ENCODE data around the gene KDM5C.

KDM5C gene

GRCh38 chrX:53249408-53250042, 24.5 kb upstream of the KDM5C start:
- no peak for DNase-seq

- no peak for DNase-seq
Measured at GRCh38 chrX:53247928-53248327, 22.9 kb upstream of the KDM5C start.

GRCh38 chrX:53246231-53246630, 21.2 kb upstream of the KDM5C start:
- DNase-seq: no peak

- DNase-seq: no peak
Measured at GRCh38 chrX:53244610-53245009, 19.6 kb upstream of the KDM5C start.

GRCh38 chrX:53242310-53242709, 17.3 kb upstream of the KDM5C start:
- no peak for DNase-seq

- DNase-seq: no peak
Measured at GRCh38 chrX:53241558-53241957, 16.6 kb upstream of the KDM5C start.

GRCh38 chrX:53239474-53239873, 14.5 kb upstream of the KDM5C start:
- no peak for DNase-seq

GRCh38 chrX:53237056-53237455, 12.0 kb upstream of the KDM5C start:
- no peak for DNase-seq

GRCh38 chrX:53236025-53236679, 11.1 kb upstream of the KDM5C start:
- DNase-seq: no peak

- DNase-seq: peak; percentile 1
Measured at GRCh38 chrX:53235566-53235965, 10.6 kb upstream of the KDM5C start.

- no peak for DNase-seq
Measured at GRCh38 chrX:53234484-53234883, 9.5 kb upstream of the KDM5C start.

- no peak for DNase-seq
Measured at GRCh38 chrX:53233536-53233935, 8.5 kb upstream of the KDM5C start.

GRCh38 chrX:53230116-53230515, 5.1 kb upstream of the KDM5C start:
- DNase-seq: no peak

- DNase-seq: no peak
Measured at GRCh38 chrX:53227224-53227765, 2.3 kb upstream of the KDM5C start.

- DNase-seq: no peak
Measured at GRCh38 chrX:53223955-53224859, 800 bp downstream of the KDM5C start.

GRCh38 chrX:53223068-53223693, 1.8 kb downstream of the KDM5C start:
- no peak for DNase-seq

- no peak for DNase-seq
Measured at GRCh38 chrX:53211391-53211978, 13.5 kb downstream of the KDM5C start.

GRCh38 chrX:53196678-53197077, 28.3 kb downstream of the KDM5C start:
- no peak for DNase-seq

- no peak for DNase-seq
Measured at GRCh38 chrX:53195401-53195800, 29.6 kb downstream of the KDM5C start.

- DNase-seq: no peak
Measured at GRCh38 chrX:53194308-53194707, 30.7 kb downstream of the KDM5C start.

GRCh38 chrX:53193093-53193492, 31.9 kb downstream of the KDM5C start:
- no peak for DNase-seq

GRCh38 chrX:53190363-53190960, 34.5 kb downstream of the KDM5C start:
- DNase-seq: no peak
